ENCODE data around the gene NHSL2.

NHSL2 gene

DNA sequence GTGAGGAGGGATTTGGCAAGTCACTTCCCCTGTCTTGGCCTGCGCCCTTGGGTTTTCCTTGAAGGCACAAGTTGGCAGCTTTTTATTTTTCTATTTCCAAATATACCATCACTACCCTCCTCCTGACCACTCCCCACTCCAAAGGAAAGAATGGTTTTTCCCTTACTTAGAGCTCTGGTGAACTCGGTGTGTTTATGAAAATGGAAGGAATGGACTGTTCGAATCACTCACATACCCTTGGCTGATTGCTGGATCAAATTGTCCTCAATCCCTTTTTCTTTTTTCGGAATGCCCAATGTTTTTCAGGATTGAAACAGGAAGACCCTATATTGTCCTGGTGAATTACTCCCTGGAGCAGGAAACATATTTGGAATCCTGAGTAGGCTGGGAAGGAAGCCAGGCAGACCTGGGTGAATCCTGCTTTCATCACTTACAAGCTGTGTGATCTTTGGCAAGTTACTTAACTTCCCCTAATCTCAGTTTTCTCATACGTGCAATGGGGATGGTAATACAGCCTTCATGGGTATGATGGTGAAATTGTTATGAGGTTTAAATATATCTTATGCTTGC lies 150.4 kb downstream of the NHSL2 start:
- in situ Hi-C loops (cut with HindIII; ENCODE audit: low sequenced_read_pairs), result no loop called here

DNA sequence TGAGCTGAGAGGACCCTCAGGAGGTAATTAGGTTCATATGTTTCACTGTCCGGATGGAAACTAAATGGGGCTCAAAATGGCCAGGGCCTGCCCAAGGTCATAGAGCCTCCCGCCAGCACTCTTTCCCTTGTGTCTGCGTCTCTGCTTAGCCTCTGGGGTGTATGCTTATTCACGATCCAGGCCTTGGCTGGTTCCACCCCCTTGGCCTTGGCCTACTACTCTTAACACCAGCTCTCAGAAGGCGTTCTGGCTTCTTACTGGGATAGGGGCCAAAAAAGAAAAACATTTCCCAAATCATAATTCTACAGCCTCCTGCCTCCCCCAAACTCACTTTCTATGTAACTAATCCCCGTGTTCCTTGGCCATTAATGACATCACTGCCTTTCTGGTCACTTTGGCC lies 152.3 kb downstream of the NHSL2 start:
- in situ Hi-C loops (cut with HindIII; ENCODE audit: low sequenced_read_pairs), result no loop called here

DNA sequence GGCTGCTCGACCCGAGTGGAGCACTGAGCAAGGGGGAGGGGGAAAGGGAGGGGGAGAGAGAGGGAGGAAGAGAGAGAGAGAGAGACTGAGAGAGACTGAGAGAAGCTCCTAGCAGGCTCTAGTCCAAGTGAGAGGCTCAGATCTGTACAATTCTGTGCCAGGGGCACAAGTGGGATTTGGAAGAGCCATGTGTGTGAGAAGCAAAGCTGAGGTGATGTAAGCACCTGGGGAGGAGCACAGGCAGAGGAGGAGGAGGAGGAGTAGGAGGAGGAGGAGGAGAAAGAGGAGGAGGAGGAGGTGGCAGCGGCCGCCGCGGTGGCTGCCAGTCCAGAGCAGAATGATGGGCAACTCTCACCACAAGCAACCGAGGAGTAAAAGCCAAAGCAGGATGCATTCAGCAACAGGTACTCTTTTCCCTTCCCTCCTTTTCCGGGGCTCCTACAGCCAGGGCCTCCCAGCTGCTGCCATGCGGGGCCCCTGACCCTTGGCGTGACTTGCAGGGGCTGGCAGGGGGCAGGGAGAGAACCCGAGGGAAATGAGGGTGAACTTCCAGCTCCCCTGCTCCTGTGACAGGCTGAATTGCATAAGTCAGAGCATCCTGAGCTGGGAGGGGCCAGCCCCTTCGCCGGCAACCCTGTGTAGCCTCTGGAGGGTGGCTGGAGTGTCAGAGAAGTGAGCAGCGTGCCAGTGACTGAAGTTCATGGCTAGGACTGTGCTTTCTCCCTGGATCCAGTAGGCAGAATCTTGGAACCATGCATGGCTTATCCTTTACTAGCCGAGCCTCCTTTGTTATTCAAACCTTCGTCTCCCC lies 158.9 kb downstream of the NHSL2 start:
- in situ Hi-C loops (cut with HindIII; ENCODE audit: low sequenced_read_pairs), result no loop called here

DNA sequence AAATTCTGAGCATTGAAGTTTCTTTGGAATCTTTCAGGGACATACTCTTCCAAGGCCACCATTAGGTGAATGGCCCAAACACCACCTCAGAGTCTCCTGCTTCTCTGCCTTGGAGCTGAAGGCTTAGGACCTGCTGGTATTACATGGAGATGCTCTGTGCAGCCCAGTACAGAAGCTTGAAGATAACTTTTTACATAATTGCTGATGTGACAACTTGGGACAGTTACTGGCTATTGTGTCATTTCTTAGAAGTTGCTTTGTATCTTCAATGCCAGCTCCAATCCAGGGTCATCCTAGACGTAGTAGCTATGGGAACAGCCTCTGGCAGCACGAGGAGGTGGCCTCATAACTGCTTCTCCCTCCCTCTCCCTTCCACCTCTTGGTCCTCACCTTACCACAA lies 160.6 kb downstream of the NHSL2 start:
- in situ Hi-C loops (cut with HindIII; ENCODE audit: low sequenced_read_pairs), result no loop called here

DNA sequence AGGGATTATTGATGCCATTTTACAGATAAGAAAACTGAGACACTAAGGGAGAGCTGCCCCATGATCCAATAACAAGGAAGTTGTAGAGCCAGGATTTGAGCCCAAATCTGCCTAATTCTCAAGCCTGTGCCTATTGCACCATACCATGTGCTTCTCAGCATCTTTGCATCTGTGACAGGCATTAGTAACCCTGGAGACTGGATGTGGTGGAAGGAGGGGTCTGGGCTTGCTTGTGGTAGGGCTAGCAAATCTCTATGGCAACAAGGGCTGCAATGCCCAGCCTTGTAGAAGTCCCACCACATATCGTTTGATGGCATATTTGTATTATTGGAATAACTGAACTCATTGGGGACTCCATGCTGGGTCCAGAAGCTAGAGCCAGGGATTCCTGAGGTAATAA lies 163.0 kb downstream of the NHSL2 start:
- in situ Hi-C loops (cut with HindIII; ENCODE audit: low sequenced_read_pairs), result no loop called here

DNA sequence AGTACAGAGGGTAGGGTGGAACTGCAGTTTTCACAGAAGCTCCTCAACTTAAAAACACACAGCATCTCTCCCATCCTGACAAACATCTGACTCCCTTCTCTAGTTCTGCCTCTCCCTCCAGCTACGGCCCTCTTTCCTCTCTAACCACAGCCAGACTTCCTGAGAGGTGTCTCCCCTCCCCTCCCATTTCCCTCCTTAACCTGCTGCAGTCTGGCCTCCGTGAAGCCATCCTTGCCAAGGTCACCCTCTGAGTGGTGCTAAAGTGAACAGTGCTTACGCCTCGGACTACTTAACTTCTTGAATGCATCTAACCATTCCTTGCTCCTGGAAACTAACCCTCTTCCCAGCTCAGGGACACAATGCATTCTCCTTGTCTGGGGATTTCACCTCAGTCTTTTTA lies 167.8 kb downstream of the NHSL2 start:
- in situ Hi-C loops (cut with HindIII; ENCODE audit: low sequenced_read_pairs), result no loop called here

DNA sequence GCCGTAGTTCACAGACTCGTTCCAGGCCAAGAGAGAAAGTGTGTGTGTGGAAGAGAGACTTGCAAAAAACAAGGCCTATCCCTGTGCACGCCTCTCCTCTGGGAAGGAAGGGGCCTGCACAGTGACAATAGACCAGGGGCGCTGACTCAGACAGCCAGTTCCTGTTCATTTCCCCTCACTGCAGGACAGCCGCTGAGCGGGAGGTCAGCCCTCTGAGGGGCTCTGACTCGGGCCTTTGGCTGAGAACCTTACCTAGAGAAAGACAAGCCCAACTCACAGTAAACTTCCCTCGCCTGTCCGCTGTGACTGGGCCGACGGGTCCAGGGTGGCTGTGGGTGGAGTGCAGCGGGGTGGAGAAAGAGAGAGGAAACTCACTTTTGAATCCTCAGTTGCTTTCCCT lies 169.0 kb downstream of the NHSL2 start:
- in situ Hi-C loops (cut with HindIII; ENCODE audit: low sequenced_read_pairs), result no loop called here

DNA sequence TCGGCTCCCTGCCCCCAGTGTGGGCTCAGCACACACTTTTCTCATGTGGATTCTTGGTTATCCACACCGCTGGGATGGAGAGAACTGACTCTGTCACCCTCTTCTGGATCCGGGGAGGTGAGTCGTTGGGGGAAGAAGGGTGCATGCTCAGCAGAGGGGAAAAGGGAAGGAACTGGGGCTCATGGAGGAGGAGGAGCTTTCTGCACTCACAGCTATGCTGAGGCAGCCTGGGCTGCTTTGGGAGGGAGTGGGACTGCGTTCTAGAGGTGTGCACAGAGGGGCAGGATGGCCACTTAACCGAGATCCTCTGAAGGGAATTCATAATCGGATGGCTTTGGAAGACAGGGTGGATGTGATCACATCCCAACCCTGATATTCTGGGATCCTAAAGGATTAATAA lies 169.5 kb downstream of the NHSL2 start:
- in situ Hi-C loops (cut with HindIII; ENCODE audit: low sequenced_read_pairs), result no loop called here

DNA sequence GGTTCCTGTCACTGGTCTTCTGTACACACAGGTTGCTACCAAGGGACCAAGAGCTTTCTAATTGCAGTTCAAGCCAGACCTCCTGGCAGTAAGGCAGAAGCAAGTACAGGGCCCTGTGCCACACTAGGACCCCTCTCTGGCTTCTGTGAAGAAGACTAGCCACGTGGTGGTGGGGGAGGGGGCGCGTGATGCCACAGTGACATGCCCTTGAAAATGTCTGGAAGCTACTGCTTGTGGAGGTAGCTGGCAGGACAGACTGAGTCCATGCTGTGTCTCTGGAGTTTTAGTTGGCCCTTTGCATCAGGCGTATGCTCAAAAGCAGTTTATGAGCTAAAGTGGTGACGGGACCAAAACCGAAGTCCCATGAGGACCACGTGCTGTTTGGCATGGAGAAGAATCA lies 170.2 kb downstream of the NHSL2 start:
- in situ Hi-C loops (cut with HindIII; ENCODE audit: low sequenced_read_pairs), result no loop called here

DNA sequence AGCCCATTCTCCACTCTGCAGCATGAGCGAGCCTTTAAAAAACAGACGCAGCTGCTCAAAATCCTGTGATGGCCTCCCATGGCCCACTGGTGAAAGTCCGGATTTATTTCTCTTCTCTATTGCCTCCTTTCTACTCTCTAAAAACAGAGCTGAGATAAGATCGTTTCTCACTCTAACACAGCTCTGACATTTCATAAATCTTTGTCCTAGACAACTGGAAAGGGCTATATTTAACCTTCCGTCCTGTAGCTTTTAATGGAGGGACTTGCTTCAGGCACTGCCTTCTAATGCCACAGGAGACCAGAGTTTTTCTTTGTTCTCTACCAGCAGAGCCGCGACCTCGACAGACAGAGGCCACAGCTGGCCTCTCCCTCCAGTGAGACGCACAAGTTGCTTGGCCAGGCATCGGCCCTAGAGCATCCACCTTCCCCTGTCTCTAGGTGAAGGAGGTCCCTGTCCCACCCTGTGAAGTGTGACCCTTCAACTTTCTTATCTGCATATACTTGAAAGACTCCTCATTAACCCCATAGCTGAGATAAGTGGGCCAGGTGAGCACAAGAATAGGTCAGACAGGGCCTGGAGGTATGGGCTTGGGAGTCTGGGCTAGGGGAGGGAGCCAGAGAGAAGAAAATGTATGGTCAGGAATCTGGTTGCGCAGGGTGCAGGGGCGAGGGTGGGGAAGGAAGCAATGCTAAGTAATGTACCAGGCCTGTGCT lies 171.1 kb downstream of the NHSL2 start:
- in situ Hi-C loops (cut with HindIII; ENCODE audit: low sequenced_read_pairs), result no loop called here

DNA sequence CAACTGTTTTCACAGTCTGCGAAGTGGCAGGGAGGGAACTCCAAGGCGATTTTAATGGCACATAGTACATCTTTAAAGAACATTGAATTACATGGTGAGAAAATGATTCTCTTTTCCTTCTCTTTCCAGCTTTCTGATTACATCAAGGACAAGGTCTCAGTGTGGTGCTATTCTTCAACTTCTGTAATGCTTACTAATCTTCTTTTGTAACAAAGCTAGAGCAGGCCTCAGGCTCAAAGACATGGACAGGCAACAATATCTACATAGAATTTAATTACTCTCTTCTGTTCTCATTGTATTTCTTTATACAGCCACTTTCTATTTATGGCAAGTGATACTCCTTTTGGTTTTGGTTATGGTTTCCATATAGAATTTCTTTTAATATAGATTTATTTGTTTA lies 172.6 kb downstream of the NHSL2 start:
- in situ Hi-C loops (cut with HindIII; ENCODE audit: low sequenced_read_pairs), result no loop called here

DNA sequence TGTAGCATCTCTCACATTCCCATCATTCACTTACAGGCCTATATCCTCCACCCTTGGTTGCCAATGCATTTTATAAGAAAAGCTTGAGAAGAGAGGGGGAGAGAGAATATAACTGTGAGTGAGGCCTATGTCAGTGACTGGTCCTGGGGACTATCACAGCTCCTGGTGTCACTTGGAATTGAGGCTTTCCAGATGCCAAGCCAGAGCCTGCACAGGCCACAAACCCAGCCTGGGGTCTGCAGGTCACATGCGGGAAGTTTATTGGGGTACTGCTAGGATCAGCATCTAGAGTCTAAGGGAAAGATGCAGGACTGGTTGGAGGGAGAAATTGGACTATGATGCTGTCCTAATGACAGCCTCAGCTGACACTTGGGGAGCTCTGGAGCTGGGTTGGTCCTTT lies 173.5 kb downstream of the NHSL2 start:
- in situ Hi-C loops (cut with HindIII; ENCODE audit: low sequenced_read_pairs), result no loop called here

DNA sequence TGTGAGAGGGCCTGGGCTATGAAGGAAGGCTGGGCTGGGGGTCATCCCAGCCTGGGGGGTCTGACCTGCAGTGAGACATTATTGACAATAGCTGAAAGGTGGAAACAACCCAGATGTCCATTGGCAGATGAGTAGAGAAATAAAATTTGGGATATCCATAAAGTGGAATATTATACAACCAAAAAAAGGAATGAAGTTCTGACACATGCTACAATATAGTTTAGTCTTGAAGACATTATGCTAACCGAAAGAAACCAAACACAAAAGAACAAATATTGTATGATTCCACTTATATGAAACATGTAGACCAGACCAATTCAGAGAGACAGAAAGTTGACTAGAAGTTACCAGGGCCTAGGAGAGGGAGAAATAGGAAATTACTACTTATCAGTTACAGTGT lies 176.3 kb downstream of the NHSL2 start:
- in situ Hi-C loops (cut with HindIII; ENCODE audit: low sequenced_read_pairs), result no loop called here

DNA sequence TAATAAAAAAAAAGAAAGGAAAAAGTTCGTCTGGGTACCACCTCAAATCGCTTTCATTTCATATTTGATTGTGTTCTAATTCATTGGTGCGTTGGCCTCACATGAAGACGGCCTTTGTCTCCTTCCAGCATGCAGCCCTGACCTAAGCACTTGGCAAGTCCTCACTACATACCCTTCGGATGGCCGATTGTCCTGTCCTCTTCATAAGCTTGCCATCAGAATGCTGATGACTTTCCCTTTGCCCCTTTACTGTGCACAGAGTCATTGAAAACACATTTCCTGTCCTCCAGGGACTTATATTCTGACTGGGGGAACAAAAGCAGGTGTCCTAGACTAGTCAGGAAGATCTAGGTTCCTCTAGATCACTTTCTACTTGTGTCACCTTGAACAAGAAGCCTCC lies 178.1 kb downstream of the NHSL2 start:
- in situ Hi-C loops (cut with HindIII; ENCODE audit: low sequenced_read_pairs), result no loop called here

DNA sequence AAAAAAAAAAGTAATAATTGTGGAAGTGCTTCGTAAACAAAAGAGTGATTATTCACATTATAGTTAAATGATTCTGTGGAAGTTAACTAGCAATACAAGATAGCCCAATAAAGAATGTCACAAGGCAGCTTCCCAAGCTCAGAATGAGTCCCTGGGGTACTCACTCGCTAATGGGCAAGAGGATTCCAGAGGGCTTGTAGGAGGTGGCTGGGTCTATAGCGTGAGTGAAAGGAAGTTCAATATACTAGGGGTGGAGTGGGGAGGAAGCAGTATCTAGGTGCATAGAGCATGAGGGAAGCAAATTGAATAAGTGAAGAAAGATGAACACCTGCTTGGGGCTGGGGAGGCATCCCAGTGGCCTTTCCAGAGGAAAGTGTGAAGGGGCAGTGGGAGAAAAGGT lies 178.6 kb downstream of the NHSL2 start:
- in situ Hi-C loops (cut with HindIII; ENCODE audit: low sequenced_read_pairs), result no loop called here

DNA sequence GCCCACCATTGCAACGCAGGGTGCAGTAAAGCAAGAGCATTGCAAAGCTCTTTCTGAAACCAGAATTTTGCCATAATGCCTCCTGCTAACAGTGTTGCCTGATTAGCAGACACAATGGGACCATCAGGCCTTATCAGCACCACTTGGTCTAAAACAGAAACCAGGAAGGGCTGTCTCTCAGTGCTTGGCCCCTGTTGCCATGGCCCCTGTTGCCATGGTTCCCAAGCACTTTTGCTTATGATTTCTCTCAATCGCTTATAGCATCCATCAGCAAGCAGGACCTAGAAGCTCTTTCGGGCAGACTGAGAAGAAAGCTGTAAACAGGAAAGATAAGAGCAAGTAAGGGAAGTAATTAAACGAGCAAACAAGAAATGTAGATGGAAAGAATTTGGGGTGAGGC lies 184.2 kb downstream of the NHSL2 start:
- in situ Hi-C loops (cut with HindIII; ENCODE audit: low sequenced_read_pairs), result no loop called here

DNA sequence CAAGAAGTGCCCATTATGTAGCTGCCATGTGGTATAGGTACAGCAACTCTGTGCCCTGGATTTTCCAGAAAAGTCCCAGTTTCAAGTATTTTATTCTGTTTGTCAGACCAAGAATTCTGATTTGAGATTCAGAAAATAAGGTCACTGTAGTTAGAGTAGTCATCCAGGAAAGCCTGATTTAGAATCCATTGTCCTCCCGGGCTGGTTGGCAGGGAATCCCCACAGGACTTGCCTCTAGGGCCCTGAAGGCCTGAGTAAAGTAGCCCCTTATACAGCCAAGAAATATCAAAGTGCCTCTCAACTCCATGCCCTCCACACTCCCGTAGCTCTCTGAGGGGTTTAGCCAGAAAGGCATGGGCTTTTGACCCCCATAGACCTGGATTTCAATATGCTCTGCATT lies 184.7 kb downstream of the NHSL2 start:
- in situ Hi-C loops (cut with HindIII; ENCODE audit: low sequenced_read_pairs), result no loop called here

DNA sequence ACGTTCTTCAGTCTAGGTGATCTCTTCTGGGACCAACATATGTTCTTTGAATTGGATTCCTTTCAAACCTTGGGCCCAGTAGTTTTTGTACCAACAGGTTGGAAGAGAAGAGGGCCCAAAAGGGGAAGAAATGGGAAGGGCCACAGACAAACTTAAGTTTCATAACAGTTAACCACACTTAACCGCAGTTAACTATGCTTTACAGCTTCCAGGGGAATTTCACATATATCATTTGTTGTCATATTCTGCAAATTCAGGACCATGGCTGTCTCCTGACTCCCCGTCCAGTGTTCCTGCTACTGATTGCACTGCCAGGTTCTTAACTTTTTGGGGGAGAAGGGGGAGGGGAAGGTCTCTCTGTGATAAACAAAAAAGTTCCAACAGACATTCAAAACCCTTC lies 186.5 kb downstream of the NHSL2 start:
- in situ Hi-C loops (cut with HindIII; ENCODE audit: low sequenced_read_pairs), result no loop called here

DNA sequence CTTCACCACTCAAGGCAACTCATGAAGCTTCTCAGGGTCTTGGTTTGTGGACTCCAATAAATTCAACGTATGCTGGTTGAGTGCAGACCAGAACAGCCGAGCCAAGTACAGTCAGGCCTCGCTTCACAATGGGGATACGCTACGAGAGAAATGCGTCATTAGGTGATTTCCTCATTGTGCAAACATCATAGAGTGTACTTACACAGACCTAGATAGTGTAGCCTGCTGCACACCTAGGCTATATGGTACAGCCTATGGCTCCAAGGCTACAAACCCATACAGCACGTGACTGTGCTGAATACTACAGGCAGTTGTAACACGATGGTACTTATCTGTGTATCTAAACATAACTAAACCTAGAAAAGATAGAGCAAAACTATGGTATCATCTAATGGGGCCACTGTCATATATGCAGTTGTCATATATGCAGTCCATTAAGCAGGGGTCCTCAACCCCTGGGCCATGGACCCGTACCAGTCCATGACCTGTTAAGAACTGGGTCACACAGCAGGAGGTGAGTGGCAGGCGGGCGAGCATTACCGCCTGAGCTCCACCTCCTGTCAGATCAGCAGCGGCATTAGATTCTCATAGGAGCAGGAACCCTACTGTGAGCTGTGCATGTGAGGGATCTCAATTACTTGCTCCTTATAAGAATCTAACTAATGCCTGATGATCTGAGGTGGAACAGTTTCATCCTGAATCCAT lies 189.6 kb downstream of the NHSL2 start:
- in situ Hi-C loops (cut with HindIII; ENCODE audit: low sequenced_read_pairs), result no loop called here

DNA sequence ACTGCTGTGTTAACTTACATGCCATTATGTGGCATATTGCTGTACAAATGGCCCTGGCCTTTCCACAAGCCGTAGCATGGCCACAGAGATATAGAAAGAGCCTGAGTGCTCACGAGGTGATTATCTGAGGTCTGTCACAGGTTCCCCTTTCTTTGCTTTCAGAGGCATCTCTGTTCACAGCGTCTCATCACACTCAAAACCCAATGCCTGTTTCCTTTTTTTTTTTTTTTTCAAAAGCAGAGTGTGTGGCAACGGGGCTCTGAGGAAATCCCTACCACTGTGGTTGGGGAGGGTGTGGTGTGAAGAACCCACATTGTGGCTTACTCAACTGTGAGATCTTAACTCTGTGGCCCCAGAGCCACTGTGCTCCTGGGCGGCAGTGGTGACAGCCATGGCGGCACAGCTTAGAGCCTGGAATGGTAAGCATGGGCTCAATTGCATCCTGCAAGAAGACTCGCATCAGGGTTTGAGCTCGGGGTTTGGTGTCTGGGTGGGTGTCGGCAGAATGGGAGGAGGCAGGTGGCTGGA lies 190.2 kb downstream of the NHSL2 start:
- in situ Hi-C loops (cut with HindIII; ENCODE audit: low sequenced_read_pairs), result no loop called here

DNA sequence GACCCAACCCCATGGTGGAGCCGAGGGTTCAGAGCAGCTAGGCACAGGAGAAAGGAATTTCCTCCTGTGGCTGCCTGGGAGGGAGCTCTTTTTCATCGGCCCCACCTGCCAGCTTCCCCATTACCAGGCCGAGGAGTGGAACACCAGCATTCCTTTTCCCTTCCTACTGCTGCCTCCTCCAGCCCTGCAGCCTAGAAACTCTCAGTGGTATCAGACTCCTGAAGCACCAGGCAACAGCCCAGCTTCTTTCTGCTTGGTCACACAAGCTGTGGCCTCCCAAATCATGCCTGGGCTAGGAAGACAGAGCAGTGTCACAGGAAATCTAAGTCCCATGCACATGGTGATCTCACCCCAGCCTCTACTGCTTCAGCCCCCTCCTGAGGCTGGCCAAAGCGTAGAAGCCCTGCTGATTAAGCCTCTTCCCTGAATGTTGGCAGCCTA lies 191.0 kb downstream of the NHSL2 start:
- in situ Hi-C loops (cut with HindIII; ENCODE audit: low sequenced_read_pairs), result no loop called here

Data from DLD1 (cell line).